SKM-1 (cell line): ENCODE measurements around the gene ALK.

Experiments
- DNase-seq: peaks from one replicate; lab custom pipeline; 2025; ENCODE audit not compliant: unreplicated experiment; lab: John Stamatoyannopoulos, UW

The ALK gene

GRCh38 chr2:29218071-29218470, 703.3 kb downstream of the ALK start:
- DNase-seq: no peak

GRCh38 chr2:29216609-29216909, 704.8 kb downstream of the ALK start:
- no peak for DNase-seq

DNA sequence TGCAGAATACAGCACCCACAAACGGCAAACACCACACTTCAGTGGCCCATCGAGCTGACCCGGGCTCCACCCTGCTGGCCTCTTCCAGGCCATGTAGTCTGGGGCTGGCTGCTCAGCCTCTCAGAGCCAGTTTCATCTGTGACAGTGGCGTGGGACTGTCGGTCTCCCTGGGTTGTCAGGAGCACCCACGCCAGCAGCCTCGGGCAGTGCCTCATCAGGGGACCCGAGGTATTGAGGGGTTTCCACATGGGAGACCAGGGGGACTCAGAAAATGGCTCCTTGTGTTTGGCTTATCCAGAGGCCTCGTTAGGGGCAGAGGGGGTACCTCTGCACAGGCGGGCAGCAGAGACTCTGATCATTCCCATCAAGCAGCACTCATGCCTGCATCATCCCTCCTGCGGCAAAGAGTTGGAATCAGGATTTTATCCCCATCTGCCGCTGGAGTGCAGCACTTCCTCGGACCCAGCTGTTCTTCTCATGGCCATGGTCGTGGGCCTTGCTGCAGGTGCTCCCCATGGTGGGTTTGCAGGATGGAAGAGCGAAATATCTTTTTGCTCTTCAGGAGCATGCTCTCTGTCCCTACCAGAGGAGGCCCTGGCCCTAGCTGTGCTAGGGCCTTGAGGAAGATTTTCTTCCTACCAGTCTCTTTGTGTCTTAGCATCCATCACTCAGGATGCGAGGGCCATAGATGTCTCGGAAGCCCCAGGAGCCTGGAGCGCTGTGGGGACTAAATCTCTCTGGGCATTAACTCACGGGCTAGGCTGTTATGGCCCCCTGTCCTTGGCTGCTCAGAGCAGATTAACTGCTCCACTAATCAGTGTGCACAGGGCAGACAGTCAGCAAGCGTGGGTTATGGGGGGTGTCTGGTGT, 705.4 kb downstream of the ALK start:
- no peak for DNase-seq

DNA sequence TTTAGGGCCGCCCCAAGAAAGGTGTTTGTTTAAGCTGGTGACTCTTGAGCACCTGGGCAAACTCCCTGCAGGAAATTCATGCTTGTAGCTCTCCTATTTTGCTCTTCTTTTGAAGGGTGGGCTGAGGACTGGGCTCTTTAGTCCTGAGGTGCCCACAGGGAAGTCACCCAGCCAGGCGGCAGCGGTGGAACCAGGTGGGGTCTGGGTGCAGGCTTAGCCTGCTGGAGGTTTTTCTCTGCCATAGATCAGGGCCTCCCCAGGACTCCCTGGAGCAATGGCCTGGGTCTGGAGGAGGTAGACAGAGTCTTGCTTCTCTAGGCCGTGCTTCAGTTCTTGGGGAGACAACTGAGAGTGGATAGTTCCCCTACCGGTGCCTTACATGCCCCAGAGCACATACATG, 706.3 kb downstream of the ALK start:
- DNase-seq: no peak

- no peak for DNase-seq
Observed at GRCh38 chr2:29213888-29214291, 707.5 kb downstream of the ALK start.

- DNase-seq: no peak
Observed at GRCh38 chr2:29212009-29212408, 709.4 kb downstream of the ALK start.

DNA sequence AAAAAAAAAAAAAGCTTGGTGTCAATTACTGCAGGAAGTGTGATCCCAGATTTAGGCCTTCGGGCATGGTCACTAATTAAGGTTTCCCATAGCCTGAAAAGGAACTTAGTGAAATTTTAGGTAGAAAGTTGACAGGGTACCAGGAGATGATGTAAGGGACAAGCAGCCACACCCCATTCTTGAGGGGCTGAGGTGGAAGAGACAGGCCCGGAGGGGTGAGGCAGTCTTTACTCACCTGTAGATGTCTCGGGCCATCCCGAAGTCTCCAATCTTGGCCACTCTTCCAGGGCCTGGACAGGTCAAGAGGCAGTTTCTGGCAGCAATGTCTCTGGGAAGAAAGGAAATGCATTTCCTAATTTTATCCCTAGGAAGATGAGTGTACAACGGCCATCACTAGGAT, 711.8 kb downstream of the ALK start:
- no peak for DNase-seq

DNA sequence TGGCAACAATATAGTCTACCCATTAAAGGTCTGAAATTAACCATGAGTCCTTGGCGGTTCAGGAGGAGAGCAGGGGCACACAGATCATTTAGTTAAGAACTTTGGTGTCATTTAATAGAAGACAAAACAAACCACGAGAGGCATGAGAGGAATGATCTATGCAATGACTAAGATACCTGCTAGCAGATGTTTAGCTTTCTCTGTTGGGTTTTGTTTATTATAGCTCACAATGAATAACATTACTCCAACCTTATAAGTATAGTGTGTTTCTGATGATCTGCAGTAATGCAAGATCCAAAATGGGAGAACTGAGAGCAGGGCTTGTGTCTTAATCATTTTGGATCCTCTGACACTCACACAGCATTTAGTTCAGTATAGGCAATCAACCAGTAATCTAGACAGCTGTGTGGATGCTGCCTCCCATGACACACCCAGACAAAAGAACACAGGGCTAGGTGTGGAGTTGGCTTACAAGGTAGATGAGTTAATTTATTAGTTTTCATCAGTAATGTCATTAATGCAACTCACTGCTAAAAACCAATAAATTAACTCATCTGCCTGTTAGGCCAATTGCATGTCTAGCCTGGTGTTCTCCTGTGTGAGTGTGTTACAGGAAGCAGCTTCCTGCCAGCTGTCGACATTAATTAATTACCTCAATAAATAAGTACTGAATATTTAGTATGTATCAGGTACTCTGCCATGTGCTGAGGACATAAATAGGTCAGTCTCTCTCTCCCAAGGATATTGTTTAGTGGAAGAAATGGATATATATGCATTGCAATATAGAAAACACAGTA, 713.8 kb downstream of the ALK start:
- DNase-seq: no peak

- no peak for DNase-seq
Observed at GRCh38 chr2:29206941-29207340, 714.4 kb downstream of the ALK start.

- DNase-seq: no peak
Observed at GRCh38 chr2:29202819-29203495, 718.4 kb downstream of the ALK start.

GRCh38 chr2:29201979-29202378, 719.4 kb downstream of the ALK start:
- no peak for DNase-seq

DNA sequence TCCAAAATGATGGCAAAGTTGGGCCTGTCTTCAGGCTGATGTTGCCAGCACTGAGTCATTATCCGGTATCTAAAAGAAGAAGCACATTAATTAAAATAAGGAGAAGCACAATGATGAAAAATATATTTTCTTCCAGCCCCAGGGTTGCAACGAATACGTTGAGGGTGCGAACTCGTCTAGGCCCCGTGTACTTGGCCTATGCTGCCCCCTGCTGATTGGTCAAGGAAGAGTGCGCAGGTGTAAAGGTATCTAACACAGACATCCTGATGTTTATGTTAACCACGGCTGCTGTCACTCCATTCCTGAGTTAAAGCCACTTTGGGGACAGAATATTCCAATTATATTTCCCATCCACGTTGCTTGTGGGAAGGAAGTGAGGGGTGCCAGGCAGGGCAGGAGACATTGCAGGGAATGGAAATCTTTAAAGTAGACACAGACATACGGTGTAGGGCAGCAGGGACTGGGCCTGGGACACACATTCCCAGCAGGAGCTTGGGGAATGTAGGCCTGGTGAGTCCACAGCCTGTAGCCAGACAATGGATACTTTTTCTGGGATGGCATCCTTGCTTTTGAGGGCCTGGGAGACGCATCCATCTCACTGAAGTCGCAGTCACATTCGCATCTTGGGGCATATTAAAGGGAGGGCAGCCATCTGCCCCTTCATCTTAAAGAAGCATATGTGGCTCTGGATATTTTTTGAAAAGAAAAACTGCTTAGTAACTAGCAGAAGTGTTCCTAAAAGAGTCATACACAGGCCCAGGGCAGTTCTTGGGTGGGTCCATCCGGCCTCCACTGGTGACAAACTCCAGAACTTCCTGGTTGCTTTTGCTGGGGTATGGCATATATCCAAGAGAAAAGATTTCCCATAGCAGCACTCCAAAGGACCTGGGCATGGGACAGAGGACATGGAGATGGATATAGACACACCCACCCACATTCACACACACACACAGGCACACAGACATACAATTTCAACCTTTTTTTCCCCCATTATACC, 724.3 kb downstream of the ALK start:
- DNase-seq: peak; percentile 32

- no peak for DNase-seq
Observed at GRCh38 chr2:29195796-29196195, 725.6 kb downstream of the ALK start.

- no peak for DNase-seq
Observed at GRCh38 chr2:29193681-29194080, 727.7 kb downstream of the ALK start.

GRCh38 chr2:29193111-29193510, 728.3 kb downstream of the ALK start:
- DNase-seq: no peak

DNA sequence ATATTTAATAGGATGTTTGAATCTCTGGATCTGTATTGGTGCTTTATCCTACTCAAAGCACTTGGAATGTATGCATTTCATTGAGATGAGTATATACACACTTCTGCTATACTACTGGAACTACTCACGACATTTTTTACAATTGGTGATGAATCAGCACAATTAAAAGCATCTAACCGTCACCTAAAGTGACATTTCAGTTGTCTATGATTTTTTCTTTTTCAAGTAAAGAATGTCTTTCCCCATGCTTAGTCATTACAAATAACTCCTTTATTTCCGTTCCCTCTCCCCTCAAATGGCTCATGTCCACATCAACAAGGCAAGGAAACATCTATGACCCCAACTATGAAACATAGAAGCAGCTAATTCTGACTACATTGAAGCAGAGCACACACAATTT, 728.9 kb downstream of the ALK start:
- no peak for DNase-seq

DNA sequence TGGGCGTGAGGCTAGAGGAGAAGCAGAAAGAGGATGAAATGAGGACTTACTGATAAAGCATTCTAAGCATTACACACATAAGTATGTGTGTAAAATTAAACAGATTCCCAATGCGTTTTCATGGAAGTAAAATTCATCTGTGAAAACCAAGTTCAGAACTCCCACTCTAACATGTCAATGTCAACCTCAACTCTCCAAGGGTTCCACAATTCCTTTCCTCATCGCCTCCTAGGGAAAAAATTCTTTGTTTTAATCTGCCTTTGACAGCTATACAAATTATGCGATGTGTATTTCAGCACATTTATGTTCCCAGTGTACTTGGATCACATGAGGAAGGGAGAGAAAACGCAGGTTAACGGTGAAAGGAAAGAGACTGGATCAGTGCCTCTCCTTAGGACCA, 729.6 kb downstream of the ALK start:
- no peak for DNase-seq

GRCh38 chr2:29189052-29189451, 732.3 kb downstream of the ALK start:
- no peak for DNase-seq

- no peak for DNase-seq
Observed at GRCh38 chr2:29187926-29188325, 733.5 kb downstream of the ALK start.

DNA sequence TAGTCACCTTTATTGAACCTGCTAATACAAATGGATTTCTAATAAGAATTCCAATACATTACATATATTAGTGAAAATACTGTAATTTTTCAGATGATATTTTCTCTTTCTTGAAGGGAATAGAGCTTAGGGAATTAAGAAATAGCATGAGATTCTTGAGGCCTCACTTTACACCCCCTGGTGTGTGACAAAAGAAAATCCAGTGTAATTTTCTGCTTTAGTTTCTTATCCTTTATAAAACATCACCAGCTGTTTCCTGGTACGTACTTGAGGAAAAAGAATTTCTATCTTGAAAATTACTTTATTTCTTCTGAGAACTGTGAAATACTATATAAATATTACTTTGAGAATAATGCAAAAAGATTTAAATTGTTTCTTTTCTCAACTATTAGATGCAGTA, 734.6 kb downstream of the ALK start:
- DNase-seq: no peak

DNA sequence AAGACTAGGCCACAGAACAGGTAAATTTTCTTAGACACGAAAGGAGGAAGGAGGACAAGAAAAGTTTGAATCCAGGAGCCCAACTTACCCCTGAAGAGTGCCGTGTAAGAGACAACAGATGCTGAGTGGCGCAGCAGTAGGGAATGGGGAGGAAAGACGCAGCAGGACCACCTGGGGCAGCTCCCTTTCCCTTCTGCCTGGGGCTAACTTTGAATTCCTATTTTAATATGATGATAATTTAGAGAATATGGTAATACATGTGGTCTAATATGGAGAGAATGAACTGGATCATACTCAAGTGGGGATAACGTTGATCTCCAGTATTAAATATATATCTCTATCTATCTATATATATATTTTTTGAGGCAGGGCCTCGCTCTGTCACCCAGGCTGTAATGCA, 736.9 kb downstream of the ALK start:
- DNase-seq: no peak
